ENCODE data around the gene C17orf58.

DNA sequence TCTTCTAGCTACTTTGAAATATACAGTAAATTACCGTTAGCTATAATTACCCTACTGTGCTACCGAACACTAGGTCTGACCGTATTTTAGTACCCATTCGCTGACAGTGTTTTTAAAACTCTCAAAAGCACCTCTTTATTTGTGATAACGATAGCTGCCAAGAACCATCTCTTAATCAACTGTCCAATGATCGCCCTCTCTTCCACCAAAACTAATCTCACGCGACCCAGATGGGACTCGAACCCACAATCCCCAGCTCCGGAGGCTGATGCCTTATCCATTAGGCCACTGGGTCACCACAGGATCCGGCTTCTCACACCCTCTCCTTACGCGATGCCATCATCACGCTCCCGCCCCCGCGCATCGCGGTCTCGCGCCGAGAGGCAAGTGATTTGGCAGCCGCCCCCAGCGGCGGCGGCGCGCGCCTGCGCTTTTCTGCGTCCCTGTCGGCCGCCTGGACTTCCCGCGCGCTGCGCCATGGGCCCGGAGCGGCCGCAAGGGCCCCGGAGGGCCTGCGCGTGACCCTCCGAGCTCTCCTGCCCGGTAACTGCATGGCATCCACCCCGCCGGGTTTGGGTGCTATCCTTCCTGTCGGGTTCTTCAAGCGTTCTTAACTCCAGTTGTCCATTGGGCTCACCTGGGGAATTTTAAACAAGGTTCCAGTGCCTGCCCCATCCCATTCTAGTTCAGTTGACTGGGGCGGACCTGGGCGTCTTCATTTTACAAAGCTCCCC, 23.6 kb upstream of the C17orf58 start:
- TF ChIP-seq, protein P1, sequence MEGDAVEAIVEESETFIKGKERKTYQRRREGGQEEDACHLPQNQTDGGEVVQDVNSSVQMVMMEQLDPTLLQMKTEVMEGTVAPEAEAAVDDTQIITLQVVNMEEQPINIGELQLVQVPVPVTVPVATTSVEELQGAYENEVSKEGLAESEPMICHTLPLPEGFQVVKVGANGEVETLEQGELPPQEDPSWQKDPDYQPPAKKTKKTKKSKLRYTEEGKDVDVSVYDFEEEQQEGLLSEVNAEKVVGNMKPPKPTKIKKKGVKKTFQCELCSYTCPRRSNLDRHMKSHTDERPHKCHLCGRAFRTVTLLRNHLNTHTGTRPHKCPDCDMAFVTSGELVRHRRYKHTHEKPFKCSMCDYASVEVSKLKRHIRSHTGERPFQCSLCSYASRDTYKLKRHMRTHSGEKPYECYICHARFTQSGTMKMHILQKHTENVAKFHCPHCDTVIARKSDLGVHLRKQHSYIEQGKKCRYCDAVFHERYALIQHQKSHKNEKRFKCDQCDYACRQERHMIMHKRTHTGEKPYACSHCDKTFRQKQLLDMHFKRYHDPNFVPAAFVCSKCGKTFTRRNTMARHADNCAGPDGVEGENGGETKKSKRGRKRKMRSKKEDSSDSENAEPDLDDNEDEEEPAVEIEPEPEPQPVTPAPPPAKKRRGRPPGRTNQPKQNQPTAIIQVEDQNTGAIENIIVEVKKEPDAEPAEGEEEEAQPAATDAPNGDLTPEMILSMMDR (IDR thresholded peaks at IDR 0.05; ENCODE audit: poor library complexity), result no peak
- TF ChIP-seq EZH2 (IDR thresholded peaks at IDR 0.05; ENCODE audit: borderline replicate concordance) (no peak), EZH2phosphoT487 (IDR thresholded peaks at IDR 0.05; ENCODE audit: low read depth, severe bottlenecking, unreplicated experiment) (no peak)

Data from hepatocyte (in vitro differentiated cells).